K562 (cell line): ENCODE measurements around the gene KRT80. TPM values are rescaled to one million over a fixed set of nuclear protein-coding genes. Genes with fewer than 3 reads are reported as not detected.

Source experiments
- ATAC-seq: fragments of 200-7000 bp; cut with Tn5 transposase; 3 replicates; pipeline ENCODE4 v1.9.1; 2020; ENCODE audit warnings: moderate library complexity
- BruUV-seq: library from RNA; stranded (reverse); fragments of 400-500 nt; replicated peaks from 2 replicates; lab custom pipeline; 2021; lab: Mats Ljungman, UMichigan
- CTCF ChIA-PET: fragments of 300-600 bp; formaldehyde crosslinking; extraction: SDS; loops from one replicate; lab custom pipeline; 2021; ENCODE audit warnings: low intra/inter-chr PET ratio; lab: Yijun Ruan, JAX
- POLR2A ChIA-PET: fragments of 300-600, 350-650 bp; sonication (Branson Sonifier 250); formaldehyde crosslinking; extraction: SDS; loops from one replicate; lab custom pipeline; 2021; ENCODE audit warnings: antibody characterized with exemption, inconsistent platforms; lab: Yijun Ruan, JAX
- DNase-seq, 4 experiments: peaks; one replicate each; pipeline versions ENCODE4 v3.0.0 to v3.0.0-alpha.2; 2011 to 2018; ENCODE audit warnings: low spot score in 3 of 4, mixed read lengths in 3 of 4; ENCODE audit errors: extremely low read depth in 1 of 4
- FAIRE-seq: peaks from 2 replicates; lab custom pipeline; 2011; peaks lifted over from hg19 to GRCh38; lab: Jason Lieb, UNC
- H2AFZ ChIP-seq: 2 replicates; pipeline ENCODE4 v1.6.0; 2011; ENCODE audit warnings: low read depth, low read length, control low read depth, inconsistent platforms
- H3K27ac ChIP-seq: fragments of 200-600 bp; 3 replicates; pipeline ENCODE4 v1.8.0; 2011; ENCODE audit warnings: low read depth, mild to moderate bottlenecking, control low read depth, inconsistent platforms, low read length, moderate library complexity, mixed read lengths; ENCODE audit errors: extremely low read depth
- H3K27me3 ChIP-seq, 2 experiments: fragments of 300-600 bp in 1 of 2; 2 replicates in 1 of 2; 3 replicates in 1 of 2; pipeline versions ENCODE4 v1.6.0 to v1.8.0; 2011; ENCODE audit warnings: inconsistent platforms in 2 of 2, low read length in 2 of 2, mild to moderate bottlenecking in 1 of 2, mixed read lengths in 1 of 2, moderate library complexity in 1 of 2; ENCODE audit not compliant: control insufficient read depth in 2 of 2, insufficient read depth in 2 of 2
- H3K36me3 ChIP-seq: fragments of 300-600 bp; 3 replicates; pipeline ENCODE4 v1.8.0; 2011; ENCODE audit warnings: mild to moderate bottlenecking, low read length, inconsistent platforms; ENCODE audit not compliant: control insufficient read depth, insufficient read depth
- H3K4me1 ChIP-seq, 2 experiments: fragments of 200-600 bp in 1 of 2; replicated peaks in 1 of 2; 2 replicates in 1 of 2; 3 replicates in 1 of 2; pipeline versions ENCODE4 v1.5.1 to v1.8.0; 2011; ENCODE audit warnings: inconsistent platforms in 2 of 2, low read length in 2 of 2, mild to moderate bottlenecking in 1 of 2, mixed read lengths in 1 of 2, moderate library complexity in 1 of 2; ENCODE audit not compliant: control insufficient read depth in 2 of 2, insufficient read depth in 2 of 2
- H3K4me2 ChIP-seq: 2 replicates; pipeline ENCODE4 v1.6.1; 2011; ENCODE audit warnings: low read length, control low read depth, inconsistent platforms, mixed read lengths; ENCODE audit not compliant: insufficient read depth
- H3K4me3 ChIP-seq: fragments of 200-600 bp; sonication (generic), shearing (Covaris generic); 2 replicates; pipeline ENCODE4 v1.5.1; 2016; ENCODE audit warnings: control low read depth, inconsistent platforms
- H3K79me2 ChIP-seq: fragments of 200-600 bp; 3 replicates; pipeline ENCODE4 v1.8.0; 2011; ENCODE audit warnings: low read length, inconsistent platforms; ENCODE audit not compliant: control insufficient read depth, insufficient read depth
- H3K9ac ChIP-seq, 2 experiments: 2 replicates each; pipeline versions ENCODE4 v1.6.0 to v1.6.1; 2011; ENCODE audit warnings: low read depth in 2 of 2, low read length in 2 of 2, control low read depth in 1 of 2, inconsistent platforms in 1 of 2, mild to moderate bottlenecking in 1 of 2, mixed read lengths in 1 of 2; ENCODE audit not compliant: insufficient read depth in 1 of 2
- H3K9me1 ChIP-seq: one replicate; pipeline ENCODE4 v1.6.0; 2011; ENCODE audit warnings: inconsistent platforms, mild to moderate bottlenecking, low read length, moderate library complexity; ENCODE audit not compliant: control insufficient read depth, insufficient read depth
- H3K9me3 ChIP-seq: replicated peaks from 2 replicates; pipeline ENCODE4 v1.5.1; 2011; ENCODE audit warnings: low read depth, low read length, inconsistent platforms; ENCODE audit not compliant: control insufficient read depth, insufficient read depth
- H4K20me1 ChIP-seq: replicated peaks from 2 replicates; pipeline ENCODE4 v1.6.1; 2011; ENCODE audit warnings: low read length, inconsistent platforms, mixed read lengths; ENCODE audit not compliant: control insufficient read depth, insufficient read depth
- EP300 ChIP-seq: IDR thresholded peaks from 2 replicates; pipeline ENCODE4 v1.6.1; 2012; ENCODE audit warnings: low read length, improper control_type of control experiment
- IRF2 ChIP-seq: sonication (generic); formaldehyde crosslinking; IDR thresholded peaks from 2 replicates; pipeline ENCODE4 v1.8.1; 2022; ENCODE audit warnings: mild to moderate bottlenecking, missing genetic modification reagents
- NCOR1 ChIP-seq: fragments of 450-650 bp; IDR thresholded peaks from 2 replicates; pipeline ENCODE4 v1.6.1; 2016; ENCODE audit warnings: mild to moderate bottlenecking, moderate library complexity
- NFE2 ChIP-seq: IDR thresholded peaks from 2 replicates; pipeline ENCODE4 v1.6.1; 2014; ENCODE audit warnings: antibody characterized with exemption, low read depth
- POLR2AphosphoS2 ChIP-seq: IDR thresholded peaks from 2 replicates; pipeline ENCODE4 v1.6.1; 2012; ENCODE audit warnings: low read length, improper control_type of control experiment
- RCOR1 ChIP-seq, 2 experiments: IDR thresholded peaks; 2 replicates each; pipeline ENCODE4 v1.6.1; 2012; ENCODE audit warnings: low read depth in 2 of 2, low read length in 2 of 2, borderline replicate concordance in 1 of 2, improper control_type of control experiment in 1 of 2
- SLC30A9 ChIP-seq: fragments of 250-450 bp; sonication (Bioruptor Pico); IDR thresholded peaks from 2 replicates; pipeline ENCODE4 v1.8.0; 2022; ENCODE audit warnings: mild to moderate bottlenecking, moderate library complexity
- SMARCC2 ChIP-seq: fragments of 450-650 bp; IDR thresholded peaks from 2 replicates; pipeline ENCODE4 v1.6.1; 2017; ENCODE audit warnings: antibody characterized with exemption, moderate library complexity, mild to moderate bottlenecking, low read depth
- ZBTB1 ChIP-seq: sonication (generic); formaldehyde crosslinking; IDR thresholded peaks from 2 replicates; pipeline ENCODE4 v1.8.1; 2023; ENCODE audit warnings: missing genetic modification reagents, low read depth, mild to moderate bottlenecking, borderline replicate concordance
- ZC3H11A ChIP-seq: IDR thresholded peaks from 2 replicates; pipeline ENCODE4 v1.6.1; 2012; ENCODE audit warnings: low read depth, low read length, improper control_type of control experiment
- ZFPM2 ChIP-seq: fragments of 250-450 bp; sonication (Bioruptor Pico); IDR thresholded peaks from 2 replicates; pipeline ENCODE4 v1.5.1; 2022; ENCODE audit warnings: mild to moderate bottlenecking
- ZNF830 ChIP-seq: fragments of 250-450 bp; sonication (Bioruptor Pico); IDR thresholded peaks from 2 replicates; pipeline ENCODE4 v1.5.0; 2021; ENCODE audit warnings: mild to moderate bottlenecking
- WGBS: fragments of 100-300 bp; shearing (Covaris generic); methylation state at CpG from one replicate; pipeline ENCODE4 v1.1.6; 2016; ENCODE audit warnings: low coverage, mixed read lengths; ENCODE audit not compliant: insufficient coverage; ENCODE audit errors: missing lambda C conversion rate; 5-methylcytosine and 5-hydroxymethylcytosine counted together
- in situ Hi-C: fragments of 300-500 bp; cut with MboI; formaldehyde crosslinking; loops from 4 replicates; pipeline ENCODE4 v1.15.0; 2018; ENCODE audit warnings: inconsistent platforms, mixed read lengths
- intact Hi-C: fragments of 100-400 bp; cut with micrococcal nuclease; formaldehyde crosslinking; loops from 2 replicates; pipeline ENCODE4 v1.14.2; 2022
- polyA plus RNA-seq, 8 experiments: library from polyadenylated mRNA; depleted of rRNA in 4 of 8; stranded (reverse) in 5 of 8; unstranded in 3 of 8; fragments of >200 nt; fragmentation: Nextera tagmentation in 2 of 8; fragmentation: Illumina TruSeq in 1 of 8; extraction: Ambion mirVana in 2 of 8; extraction: Trizol in 1 of 8; gene quantifications; 2 replicates each; pipeline versions ENCODE4 v1.2.1 to v1.2.3, GENCODE V29; 2011 to 2014; ENCODE audit warnings: inconsistent platforms in 1 of 8, missing spikeins in 1 of 8
- total RNA-seq, 7 experiments: library from RNA; depleted of rRNA in 6 of 7; stranded (reverse); fragments of >200 nt in 6 of 7; fragmentation: Illumina TruSeq in 2 of 7; extraction: Trizol in 2 of 7; gene quantifications; 2 replicates each; pipeline versions ENCODE4 v1.2.1 to v1.2.3, GENCODE V29; 2011 to 2021; ENCODE audit warnings: low replicate concordance in 1 of 7
- TF ChIP-seq, protein P1 (sequence below): sonication (generic); formaldehyde crosslinking; IDR thresholded peaks from 2 replicates; pipeline ENCODE4 v1.8.0; 2023; ENCODE audit warnings: missing genetic modification reagents, mild to moderate bottlenecking, borderline replicate concordance
- TF ChIP-seq, protein P2 (sequence below): sonication (generic); formaldehyde crosslinking; IDR thresholded peaks from 2 replicates; pipeline ENCODE4 v1.8.0; 2022; ENCODE audit warnings: missing genetic modification reagents, mild to moderate bottlenecking, moderate library complexity, borderline replicate concordance

Gene KRT80
- total and polyA plus RNA-seq, 9 of the 15 experiments (the other 6 are each of a cell fraction or from before 2014, with no cell fraction given): not detected

DNA sequence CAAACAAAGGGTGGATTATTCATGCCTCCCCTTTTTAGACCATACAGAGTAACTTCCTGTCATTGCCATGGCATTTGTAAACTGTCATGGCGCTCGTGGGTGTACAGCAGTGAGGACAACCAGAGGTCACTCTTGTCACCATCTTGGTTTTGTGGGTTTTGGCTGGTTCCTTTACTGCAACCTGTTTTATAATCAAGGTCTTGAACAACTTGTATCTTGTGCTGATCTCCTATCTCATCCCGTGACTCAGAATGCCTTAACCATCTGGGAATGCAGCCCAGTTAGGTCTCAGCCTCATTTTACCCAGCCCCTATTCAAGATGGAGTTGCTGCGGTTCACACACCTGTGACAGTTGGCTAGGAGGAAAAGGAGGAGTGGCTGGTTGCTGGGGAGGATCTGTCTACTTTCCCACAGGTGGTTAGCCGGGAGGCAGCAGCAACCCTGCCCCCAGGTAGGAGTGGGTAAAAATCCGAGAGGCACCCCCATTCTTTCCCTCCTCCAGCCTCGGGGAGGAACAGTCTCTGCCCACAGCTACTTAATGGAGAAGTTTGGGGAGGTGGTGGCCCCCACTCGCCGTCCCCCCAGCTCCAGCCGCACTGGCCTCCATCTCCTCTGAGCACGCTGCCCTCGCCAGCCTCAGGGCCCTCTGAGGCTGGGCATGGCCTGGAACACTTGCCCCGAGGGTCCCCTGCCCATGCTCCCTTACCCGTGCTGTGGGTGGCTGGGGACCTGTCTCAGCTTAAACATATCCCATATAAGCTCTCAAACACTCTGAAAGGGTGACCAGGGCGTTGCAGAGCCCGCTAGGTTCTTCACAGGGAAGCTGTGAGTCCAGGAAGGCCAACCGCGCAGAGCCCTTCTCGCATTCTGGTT, 70.6 kb downstream of the KRT80 start:
- Histone ChIP-seq H3K27ac (no peak overlapping the region), H4K20me1 (no peaks in the 10 kb centered on the region), H3K36me3 (no peaks in the 10 kb centered on the region), H3K27me3 (peaks cover 19 to 62% of the 10 kb centered on the region in 2 experiments), H3K9me3 (no peaks in the 10 kb centered on the region), H3K79me2 (no peaks in the 10 kb centered on the region), H3K4me3 (no peak overlapping the region), H3K9me1 (peaks cover 2% of the 10 kb centered on the region), H3K4me1 (peaks cover under 1 to 14% of the 10 kb centered on the region in 2 experiments; a peak in 2 of 5 replicates), H3K9ac (no peak overlapping the region), H2AFZ (0 out of 2 replicates have a peak overlapping the region, but pooled peaks have one; percentile 39), H3K4me2 (no peak overlapping the region)
- intact Hi-C loops: loop anchor here (1.0 to 5.0 kb wide), 2 partner anchors 39 to 96 kb away; no protein-coding TSS in a partner anchor
- in situ Hi-C loops: loop anchor here (5.0 kb wide), 1 partner anchor 94 kb away; no protein-coding TSS in a partner anchor
- DNase-seq: no peak
- no peak for FAIRE-seq
- 30% methylated on average over 16 of the region's 19 CpGs for WGBS
- BruUV-seq: no TSS peak
- ChIA-PET POLR2A (interaction anchor here (0.6 to 0.8 kb wide), 5 partner anchors 96 to 1308 kb away, joined by 3 read pairs; no protein-coding TSS in a partner anchor), CTCF (interaction anchor here (0.9 to 3.2 kb wide), 4 partner anchors 38 to 128 kb away, joined by 3 to 32 read pairs (median 3); no protein-coding TSS in a partner anchor)
- no peak for ATAC-seq
- TF ChIP-seq, protein P1, sequence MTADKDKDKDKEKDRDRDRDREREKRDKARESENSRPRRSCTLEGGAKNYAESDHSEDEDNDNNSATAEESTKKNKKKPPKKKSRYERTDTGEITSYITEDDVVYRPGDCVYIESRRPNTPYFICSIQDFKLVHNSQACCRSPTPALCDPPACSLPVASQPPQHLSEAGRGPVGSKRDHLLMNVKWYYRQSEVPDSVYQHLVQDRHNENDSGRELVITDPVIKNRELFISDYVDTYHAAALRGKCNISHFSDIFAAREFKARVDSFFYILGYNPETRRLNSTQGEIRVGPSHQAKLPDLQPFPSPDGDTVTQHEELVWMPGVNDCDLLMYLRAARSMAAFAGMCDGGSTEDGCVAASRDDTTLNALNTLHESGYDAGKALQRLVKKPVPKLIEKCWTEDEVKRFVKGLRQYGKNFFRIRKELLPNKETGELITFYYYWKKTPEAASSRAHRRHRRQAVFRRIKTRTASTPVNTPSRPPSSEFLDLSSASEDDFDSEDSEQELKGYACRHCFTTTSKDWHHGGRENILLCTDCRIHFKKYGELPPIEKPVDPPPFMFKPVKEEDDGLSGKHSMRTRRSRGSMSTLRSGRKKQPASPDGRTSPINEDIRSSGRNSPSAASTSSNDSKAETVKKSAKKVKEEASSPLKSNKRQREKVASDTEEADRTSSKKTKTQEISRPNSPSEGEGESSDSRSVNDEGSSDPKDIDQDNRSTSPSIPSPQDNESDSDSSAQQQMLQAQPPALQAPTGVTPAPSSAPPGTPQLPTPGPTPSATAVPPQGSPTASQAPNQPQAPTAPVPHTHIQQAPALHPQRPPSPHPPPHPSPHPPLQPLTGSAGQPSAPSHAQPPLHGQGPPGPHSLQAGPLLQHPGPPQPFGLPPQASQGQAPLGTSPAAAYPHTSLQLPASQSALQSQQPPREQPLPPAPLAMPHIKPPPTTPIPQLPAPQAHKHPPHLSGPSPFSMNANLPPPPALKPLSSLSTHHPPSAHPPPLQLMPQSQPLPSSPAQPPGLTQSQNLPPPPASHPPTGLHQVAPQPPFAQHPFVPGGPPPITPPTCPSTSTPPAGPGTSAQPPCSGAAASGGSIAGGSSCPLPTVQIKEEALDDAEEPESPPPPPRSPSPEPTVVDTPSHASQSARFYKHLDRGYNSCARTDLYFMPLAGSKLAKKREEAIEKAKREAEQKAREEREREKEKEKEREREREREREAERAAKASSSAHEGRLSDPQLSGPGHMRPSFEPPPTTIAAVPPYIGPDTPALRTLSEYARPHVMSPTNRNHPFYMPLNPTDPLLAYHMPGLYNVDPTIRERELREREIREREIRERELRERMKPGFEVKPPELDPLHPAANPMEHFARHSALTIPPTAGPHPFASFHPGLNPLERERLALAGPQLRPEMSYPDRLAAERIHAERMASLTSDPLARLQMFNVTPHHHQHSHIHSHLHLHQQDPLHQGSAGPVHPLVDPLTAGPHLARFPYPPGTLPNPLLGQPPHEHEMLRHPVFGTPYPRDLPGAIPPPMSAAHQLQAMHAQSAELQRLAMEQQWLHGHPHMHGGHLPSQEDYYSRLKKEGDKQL (CRISPR knock-in tag): no peak
- TF ChIP-seq EP300 (no peak), ZFPM2 (CRISPR knock-in tag) (no peak), ZC3H11A (no peak), NFE2 (no peak), NCOR1 (no peak), IRF2 (CRISPR knock-in tag) (no peak), SLC30A9 (CRISPR knock-in tag) (no peak), ZNF830 (CRISPR knock-in tag) (no peak), POLR2AphosphoS2 (no peak), ZBTB1 (CRISPR knock-in tag) (no peak), RCOR1 (IDR thresholded peaks at IDR 0.05; ENCODE audit: borderline replicate concordance in 1 of 2, low read depth in 2 of 2, low read length in 2 of 2) (no peak), SMARCC2 (no peak)
- TF ChIP-seq, protein P2, sequence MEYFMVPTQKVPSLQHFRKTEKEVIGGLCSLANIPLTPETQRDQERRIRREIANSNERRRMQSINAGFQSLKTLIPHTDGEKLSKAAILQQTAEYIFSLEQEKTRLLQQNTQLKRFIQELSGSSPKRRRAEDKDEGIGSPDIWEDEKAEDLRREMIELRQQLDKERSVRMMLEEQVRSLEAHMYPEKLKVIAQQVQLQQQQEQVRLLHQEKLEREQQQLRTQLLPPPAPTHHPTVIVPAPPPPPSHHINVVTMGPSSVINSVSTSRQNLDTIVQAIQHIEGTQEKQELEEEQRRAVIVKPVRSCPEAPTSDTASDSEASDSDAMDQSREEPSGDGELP (CRISPR knock-in tag): no peak
